Measurements from ENCODE around the gene CEMIP2.

GRCh38 chr9:71693607-71694006 lies 74.7 kb downstream of the CEMIP2 start:
- TF ChIP-seq CTCF (IDR thresholded peaks at IDR 0.05) = no peak
- no peak for TF ChIP-seq POLR2A (IDR thresholded peaks at IDR 0.05)

All from uterus (tissue), 2 donors.